Fibroblast of villous mesenchyme (primary cell): Measurements from ENCODE around the gene TAF8. TPM values are rescaled to one million over a fixed set of nuclear protein-coding genes. Genes with fewer than 3 reads are reported as not detected.

Experiments
- DNase-seq: peaks from one replicate; pipeline ENCODE4 v3.0.0-alpha.2; 2010; ENCODE audit warnings: low read depth
- H3K4me3 ChIP-seq: 2 replicates; pipeline ENCODE4 v1.5.1; 2011; ENCODE audit warnings: low read depth, mild to moderate bottlenecking, low read length
- CTCF ChIP-seq: IDR thresholded peaks from 2 replicates; pipeline ENCODE4 v1.5.1; 2012; ENCODE audit warnings: low read depth, mild to moderate bottlenecking, low read length; ENCODE audit not compliant: insufficient read depth
- total RNA-seq: library from RNA; depleted of rRNA; stranded (reverse); fragments of >200 nt; gene quantifications from 2 replicates; pipeline ENCODE4 v1.2.3, GENCODE V29; 2012

The TAF8 gene
- total RNA-seq, 1 donor: 16.0 TPM

DNA sequence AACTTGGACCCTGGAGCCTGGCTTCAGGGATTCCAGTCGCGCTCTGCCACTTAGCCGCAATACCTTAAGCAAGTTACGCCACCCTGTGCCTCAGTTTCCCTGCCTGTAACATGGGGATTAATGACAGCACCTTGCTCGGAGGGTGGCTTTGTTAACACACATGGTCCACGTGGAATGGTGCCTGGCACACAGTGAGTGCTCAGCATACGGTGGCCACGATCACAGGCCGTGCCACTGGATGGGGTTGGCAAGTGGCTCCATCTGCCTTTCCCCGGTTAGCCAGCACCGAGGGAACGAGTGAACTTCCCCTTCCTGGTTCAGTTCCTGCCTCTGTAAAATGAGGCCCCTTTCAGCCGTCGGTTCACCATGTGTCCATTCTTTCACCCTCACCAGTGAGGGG, 74.9 kb downstream of the TAF8 start:
- no peak for TF ChIP-seq CTCF
- no peak overlapping the region for H3K4me3 ChIP-seq
- no peak for DNase-seq

- TF ChIP-seq CTCF: no peak
- no peak overlapping the region for H3K4me3 ChIP-seq
- no peak for DNase-seq
These were observed 75.3 kb downstream of the TAF8 start for GRCh38 chr6:42125663-42126062.

DNA sequence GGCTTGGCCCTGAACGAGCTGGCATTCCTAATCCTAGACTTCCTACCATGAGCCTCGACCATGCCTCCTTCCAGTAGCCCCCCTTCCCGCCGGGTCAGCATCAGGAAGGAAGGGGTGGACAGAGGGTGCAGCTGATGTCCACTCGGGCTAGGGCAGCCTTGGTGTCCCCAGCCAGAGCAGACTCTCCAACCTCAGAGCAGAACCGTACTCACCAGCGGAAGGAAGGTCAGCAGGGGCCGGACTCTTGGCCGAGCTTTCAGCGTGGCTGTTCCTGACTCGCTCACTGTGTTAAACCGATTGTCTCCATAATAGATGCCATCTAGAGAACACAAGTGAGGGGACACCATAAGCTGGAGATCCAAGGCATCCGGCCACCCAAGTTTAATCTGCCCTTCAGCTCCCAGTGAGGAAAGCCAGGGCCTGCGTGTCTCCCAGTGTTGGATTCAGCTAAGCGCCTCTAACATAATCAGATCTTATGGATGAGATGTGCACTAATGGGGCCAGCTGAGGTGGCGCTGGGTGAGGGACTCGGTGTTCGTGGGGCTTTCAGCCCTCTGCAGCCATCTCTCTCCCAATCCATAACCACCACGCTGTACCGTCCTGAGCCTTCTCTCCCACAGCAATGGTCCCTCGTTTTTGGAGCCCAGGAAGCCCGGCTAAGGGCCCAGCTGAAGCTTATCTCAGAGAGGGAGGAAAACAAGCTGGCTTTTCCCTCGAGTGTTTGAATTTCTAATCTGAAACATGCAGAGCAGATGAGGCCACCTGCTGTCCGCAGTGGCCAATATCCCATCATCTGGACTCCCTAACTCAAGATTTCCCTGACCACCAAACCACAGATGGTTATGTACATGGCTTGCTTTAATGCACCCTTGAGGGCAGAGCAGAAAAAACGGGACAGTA, 78.4 kb downstream of the TAF8 start:
- H3K4me3 ChIP-seq: no peak overlapping the region
- TF ChIP-seq CTCF: no peak
- DNase-seq: peak; percentile 23

DNA sequence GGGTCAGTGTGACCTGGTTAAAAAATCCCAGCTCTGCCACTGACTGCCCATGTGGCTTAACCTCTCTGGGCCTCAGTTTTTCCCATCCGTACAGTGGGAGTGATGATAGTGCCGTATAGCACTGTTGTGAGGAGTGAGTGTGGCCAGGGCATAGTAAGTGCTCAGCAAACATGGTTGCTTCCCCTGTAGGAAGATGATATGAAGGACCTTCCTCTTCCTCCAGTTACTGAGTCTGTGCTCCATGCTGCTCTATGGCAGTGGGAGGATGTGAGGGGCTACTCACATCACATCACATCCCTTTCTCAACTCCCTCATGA, 79.0 kb downstream of the TAF8 start:
- TF ChIP-seq CTCF: no peak
- no peak overlapping the region for H3K4me3 ChIP-seq
- DNase-seq: no peak

DNA sequence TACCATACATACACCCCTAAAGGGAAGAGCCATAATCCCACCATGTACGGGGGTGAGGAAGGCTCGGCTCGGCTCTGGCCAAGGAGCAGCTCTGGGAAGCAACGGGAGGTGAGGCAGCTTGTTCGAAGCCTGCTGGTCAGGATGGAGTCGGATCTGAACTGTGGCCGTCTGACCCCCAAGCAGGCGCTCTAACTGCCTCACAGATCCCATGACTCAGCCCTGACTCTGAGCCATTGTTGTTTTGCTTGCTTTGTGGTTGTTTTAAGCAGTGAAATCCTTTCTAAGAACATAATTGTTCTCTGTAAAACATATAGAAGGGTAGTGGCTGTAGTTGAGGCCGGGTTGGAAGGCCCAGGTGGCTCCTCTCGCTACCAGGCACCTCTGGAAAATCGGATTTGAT, 81.2 kb downstream of the TAF8 start:
- no peak overlapping the region for H3K4me3 ChIP-seq
- no peak for TF ChIP-seq CTCF
- peak; percentile 67 for DNase-seq

DNA sequence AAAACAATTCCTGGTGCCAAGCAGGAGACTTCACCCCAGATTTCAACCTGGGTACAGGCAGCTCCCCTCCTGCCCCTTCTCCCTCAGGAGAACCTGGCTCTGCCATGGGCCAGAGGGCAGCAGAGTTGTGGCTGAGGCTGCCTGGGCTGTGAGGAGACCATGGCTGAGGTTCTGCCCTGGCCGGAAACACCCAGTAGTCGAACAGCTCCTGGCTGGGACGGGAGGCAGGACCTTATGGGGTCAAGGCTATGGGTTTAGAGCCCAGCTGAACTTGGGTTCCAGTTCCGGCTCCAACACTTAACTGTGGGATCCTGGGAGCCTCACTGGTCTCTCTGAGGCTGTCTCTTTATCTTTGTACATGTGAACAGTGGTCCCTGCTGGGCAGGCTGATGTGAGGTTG, 83.6 kb downstream of the TAF8 start:
- no peak overlapping the region for H3K4me3 ChIP-seq
- no peak for TF ChIP-seq CTCF
- no peak for DNase-seq

- TF ChIP-seq CTCF: no peak
- no peak for DNase-seq
- H3K4me3 ChIP-seq: no peak overlapping the region
These were observed 84.8 kb downstream of the TAF8 start for GRCh38 chr6:42135161-42135560.
